Ectodermal cell (in vitro differentiated cells): ENCODE measurements around the gene MAD2L2.

Experiments
- H3K27ac ChIP-seq: 2 replicates; pipeline ENCODE4 v1.7.0; 2013; ENCODE audit warnings: mild to moderate bottlenecking, low read depth, low read length; ENCODE audit not compliant: insufficient read depth, poor library complexity, severe bottlenecking
- H3K27me3 ChIP-seq: 2 replicates; pipeline ENCODE4 v1.7.0; 2013; ENCODE audit warnings: mild to moderate bottlenecking, low read length; ENCODE audit not compliant: insufficient read depth, control insufficient read depth, poor library complexity, severe bottlenecking
- H3K36me3 ChIP-seq: one replicate; pipeline ENCODE4 v1.7.0; 2013; ENCODE audit warnings: low read length; ENCODE audit not compliant: control insufficient read depth, insufficient read depth
- H3K4me1 ChIP-seq: one replicate; pipeline ENCODE4 v1.7.0; 2013; ENCODE audit warnings: low read length; ENCODE audit not compliant: control insufficient read depth, insufficient read depth
- H3K4me3 ChIP-seq: 2 replicates; pipeline ENCODE4 v1.7.0; 2013; ENCODE audit warnings: low read depth, low read length, control low read depth; ENCODE audit not compliant: insufficient read depth
- H3K9me3 ChIP-seq: 2 replicates; pipeline ENCODE4 v1.7.0; 2013; ENCODE audit warnings: mild to moderate bottlenecking, low read length, moderate library complexity; ENCODE audit not compliant: control insufficient read depth
- whole genome bisulfite sequencing, 2 experiments: methylation state at CpG; one replicate each; pipeline ENCODE4 v1.1.7; 2013; ENCODE audit warnings: missing lambda C conversion rate in 2 of 2; 5-methylcytosine and 5-hydroxymethylcytosine counted together

Gene MAD2L2

DNA sequence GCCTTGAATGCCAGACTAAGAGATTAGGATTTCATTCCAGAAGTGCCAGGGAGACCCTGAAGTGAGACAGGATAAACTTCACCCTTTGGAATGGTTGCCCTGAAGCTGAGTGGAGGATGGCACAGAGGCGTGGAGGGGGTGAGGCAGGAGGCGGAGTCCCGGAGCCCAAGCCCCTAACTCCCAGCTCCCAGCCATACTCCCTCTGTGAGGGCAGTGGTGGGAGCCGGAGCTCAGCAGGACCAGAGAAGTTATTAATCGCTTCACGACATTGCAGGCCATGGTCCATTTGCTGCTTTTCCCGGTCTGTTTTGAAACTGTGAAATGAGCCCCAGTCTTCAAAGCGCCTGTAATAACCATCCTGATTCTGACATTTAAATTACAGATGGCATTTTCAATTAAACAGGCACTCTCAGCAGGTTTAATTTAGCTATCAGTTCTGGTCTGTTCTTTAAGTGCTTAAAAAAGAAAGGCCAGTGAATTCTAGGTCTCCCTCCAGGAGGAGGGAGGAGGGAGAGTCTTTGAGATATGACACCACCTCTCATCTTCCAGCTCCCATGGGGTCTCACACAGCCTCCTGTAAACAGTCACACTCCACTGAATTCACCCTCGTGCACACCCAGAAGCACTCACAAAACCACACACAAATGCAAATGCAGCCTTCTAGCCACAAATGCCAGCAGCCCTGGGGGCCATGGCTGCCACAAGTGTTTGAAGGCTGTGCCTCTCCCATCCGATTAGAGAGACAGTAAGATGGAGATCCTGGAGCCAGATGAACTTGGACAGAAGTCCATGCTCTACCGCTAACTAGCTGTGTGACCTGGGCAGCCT, 46.4 kb downstream of the MAD2L2 start:
- Histone ChIP-seq H3K4me3 (no peak overlapping the region), H3K36me3 (no peaks in the 10 kb centered on the region), H3K9me3 (no peaks in the 10 kb centered on the region), H3K4me1 (no peaks in the 10 kb centered on the region), H3K27ac (no peak overlapping the region), H3K27me3 (no peaks in the 10 kb centered on the region)
- WGBS, 2 experiments = 76 to 80% methylated on average over 11 of the region's 11 CpGs

DNA sequence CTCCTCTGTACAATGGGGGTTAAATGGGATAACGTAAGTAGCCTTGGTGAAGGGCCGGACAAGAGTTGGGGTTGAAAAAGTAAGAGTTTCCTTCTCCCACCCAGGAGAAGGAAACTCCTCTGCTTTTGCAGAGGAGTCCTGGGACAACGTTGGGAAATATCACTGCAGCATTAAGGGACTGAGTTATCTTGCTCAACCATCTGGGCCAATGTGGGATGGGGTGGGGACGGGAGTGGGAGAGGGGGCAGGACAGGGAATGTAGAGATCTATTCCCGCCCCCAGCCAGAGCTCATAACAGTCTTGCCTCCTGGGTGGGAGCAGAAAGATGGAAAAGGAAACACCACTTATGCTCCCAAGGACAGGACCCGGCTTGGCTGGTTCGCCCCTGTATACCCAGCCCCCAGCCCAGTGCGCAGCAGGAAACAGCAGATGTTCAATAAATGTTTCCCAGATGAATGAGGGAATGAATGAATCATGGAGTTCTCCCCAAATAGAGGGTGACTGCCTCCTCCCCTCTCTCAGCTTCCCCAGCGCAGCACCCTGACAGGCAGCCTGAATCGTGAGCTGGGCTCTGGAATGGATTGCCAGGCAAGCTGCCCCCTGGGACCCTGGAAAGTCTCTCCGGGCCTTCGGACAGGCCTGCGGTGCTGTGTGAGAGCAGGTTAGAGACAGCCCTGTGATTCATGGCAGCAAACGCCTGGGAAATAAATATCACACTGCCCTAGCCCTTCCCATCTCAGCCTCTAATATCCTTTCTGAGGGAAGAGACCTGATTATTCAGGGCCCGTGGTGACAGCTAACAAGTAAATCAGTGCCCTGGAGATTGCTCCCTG, 51.5 kb downstream of the MAD2L2 start:
- Histone ChIP-seq H3K36me3 (no peaks in the 10 kb centered on the region), H3K27me3 (no peaks in the 10 kb centered on the region), H3K27ac (no peak overlapping the region), H3K4me3 (no peak overlapping the region), H3K9me3 (no peaks in the 10 kb centered on the region), H3K4me1 (no peaks in the 10 kb centered on the region)
- 88 to 89% methylated on average over 15 of the region's 15 CpGs for WGBS, 2 experiments

DNA sequence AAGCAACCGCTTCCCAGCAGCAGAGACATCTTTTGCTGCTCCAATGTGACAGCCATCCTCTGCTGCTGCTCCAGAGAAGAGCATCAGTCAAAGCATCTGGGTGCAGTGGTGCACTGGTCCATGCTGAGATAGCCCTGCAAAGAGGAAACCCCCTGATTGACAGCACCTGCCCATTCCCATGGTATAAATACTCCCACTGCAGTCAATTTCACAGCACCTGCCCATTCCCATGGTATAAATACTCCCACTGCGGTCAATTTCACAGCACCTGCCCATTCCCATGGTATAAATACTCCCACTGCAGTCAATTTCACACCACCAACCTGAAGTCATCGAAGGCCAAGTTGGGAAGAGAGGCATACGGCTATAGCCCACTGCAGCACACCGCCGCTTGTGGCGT, 52.2 kb downstream of the MAD2L2 start:
- H3K27ac ChIP-seq = no peak overlapping the region

DNA sequence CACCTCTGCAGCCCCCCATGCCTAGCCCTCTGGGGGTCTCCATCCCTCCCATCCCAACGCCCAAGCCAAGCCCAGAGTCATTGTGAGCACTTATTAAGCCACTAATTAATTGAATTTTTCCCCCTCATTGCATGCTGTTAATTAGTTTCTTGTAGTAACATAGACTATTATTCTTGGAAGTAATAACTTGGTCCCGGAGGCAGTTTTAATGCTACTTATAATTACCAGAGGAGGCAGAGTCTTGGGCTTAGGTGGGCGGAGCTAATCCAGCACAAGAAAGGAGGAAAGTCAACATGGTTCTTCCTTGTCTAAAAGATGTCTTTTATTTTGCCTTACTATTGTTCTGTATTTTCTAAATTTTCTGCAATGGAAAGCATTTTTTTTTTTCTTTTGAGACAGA, 54.4 kb downstream of the MAD2L2 start:
- no peak overlapping the region for H3K4me3 ChIP-seq
- H3K27me3 ChIP-seq = no peaks in the 10 kb centered on the region
- no peaks in the 10 kb centered on the region for H3K9me3 ChIP-seq
- H3K4me1 ChIP-seq = no peaks in the 10 kb centered on the region
- H3K27ac ChIP-seq = no peak overlapping the region
- no peaks in the 10 kb centered on the region for H3K36me3 ChIP-seq
- 84 to 90% methylated on average over 3 of the region's 3 CpGs for WGBS, 2 experiments

More for the DNA sequence above, 52.2 kb downstream of the MAD2L2 start:
- Histone ChIP-seq H3K4me1 (no peaks in the 10 kb centered on the region), H3K36me3 (no peaks in the 10 kb centered on the region), H3K27me3 (no peaks in the 10 kb centered on the region), H3K9me3 (no peaks in the 10 kb centered on the region), H3K4me3 (no peak overlapping the region)
- WGBS, 2 experiments = 94 to 95% methylated on average over 7 of the region's 7 CpGs
